Islet of Langerhans (tissue), 1 donor: ENCODE results near the gene TADA2A.

Experiments
- FAIRE-seq: peaks from one replicate; lab custom pipeline; 2011; peaks lifted over from hg19 to GRCh38; lab: Jason Lieb, UNC

Gene TADA2A, protein sequence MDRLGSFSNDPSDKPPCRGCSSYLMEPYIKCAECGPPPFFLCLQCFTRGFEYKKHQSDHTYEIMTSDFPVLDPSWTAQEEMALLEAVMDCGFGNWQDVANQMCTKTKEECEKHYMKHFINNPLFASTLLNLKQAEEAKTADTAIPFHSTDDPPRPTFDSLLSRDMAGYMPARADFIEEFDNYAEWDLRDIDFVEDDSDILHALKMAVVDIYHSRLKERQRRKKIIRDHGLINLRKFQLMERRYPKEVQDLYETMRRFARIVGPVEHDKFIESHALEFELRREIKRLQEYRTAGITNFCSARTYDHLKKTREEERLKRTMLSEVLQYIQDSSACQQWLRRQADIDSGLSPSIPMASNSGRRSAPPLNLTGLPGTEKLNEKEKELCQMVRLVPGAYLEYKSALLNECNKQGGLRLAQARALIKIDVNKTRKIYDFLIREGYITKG

DNA sequence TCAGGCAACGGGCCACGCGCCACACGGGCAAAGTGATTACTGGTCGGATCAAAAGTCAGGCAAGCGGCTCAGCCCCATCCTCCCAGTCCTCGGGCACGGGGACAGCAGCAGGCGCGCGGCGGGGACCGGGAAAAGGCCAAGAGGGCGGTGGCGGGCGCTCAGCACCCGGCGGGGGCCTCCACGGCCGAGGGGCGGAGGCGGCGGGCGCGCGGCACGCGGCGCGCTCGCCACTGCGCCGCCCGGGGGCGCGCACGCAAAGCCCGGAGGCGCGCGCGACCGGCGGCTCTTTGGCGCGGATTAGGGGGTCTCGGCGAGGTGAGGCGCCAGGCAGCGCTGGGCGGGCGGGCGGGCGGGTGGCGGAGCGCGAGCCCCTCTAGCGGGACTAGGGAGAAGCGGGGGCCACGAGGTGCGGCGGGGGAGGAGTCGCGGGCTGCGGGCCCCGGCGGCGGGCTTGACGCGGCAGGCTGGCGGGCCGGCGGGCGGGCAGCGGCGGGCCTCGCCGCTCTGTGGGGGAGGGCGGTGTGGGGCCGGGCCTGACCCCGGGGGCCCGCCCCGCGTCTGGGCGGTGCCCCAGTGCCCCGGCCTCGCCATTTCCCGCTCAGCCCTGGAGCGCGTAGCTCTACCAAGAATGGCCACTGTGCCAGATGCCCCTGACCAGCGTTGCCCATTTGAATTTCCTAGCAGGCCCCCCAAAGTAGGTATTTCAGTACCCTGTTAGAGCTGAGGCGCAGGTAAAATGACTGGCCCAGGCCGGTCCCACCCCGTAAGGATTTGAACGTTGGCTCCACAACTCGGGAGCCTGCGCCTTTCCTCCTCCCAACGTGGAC is at the start of gene TADA2A, which contains the start of gene ACACA:
TSS of gene TADA2A (plus strand) at position 252 of the 827 bp plus-strand sequence. CDS start 4,480 bp downstream, outside the sequence.
TSS of gene ACACA (minus strand) at position 202 of the 827 bp plus-strand sequence. CDS start 537 bp downstream, outside the sequence.
- FAIRE-seq: no peak

DNA sequence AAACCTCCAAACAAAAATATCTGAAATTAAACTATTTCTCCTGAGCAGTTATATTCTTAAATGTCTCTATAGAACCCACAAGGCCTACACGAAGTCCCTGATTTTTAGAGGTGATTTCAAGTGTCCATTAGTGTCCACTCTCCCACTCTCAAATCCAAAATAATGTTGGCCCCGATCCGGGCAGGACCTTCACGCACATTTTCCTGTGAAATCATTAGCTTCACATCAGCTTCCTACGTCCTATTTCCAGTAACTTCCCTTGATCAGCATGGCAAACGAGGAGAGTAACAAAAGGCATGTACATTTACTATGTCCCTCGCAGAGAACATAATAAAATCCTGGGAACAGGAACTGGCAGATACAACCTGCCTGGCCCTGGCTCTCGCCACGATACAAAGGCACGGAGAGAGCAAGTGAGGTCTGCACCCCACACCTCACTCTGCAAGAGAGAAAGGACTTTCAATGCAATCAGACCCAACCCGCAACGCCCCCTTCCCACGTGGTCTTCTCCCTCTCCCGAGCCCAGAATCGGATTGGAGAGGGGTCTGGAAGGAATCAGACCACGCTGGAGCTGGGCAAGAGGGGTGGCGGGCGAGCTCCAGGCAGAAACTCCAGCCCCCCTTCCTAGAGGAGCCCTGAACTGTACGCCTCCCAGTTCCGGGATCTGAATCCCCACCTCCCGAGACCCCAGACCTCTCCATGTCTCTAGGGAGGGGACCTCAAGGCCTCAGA is 48.4 kb upstream of the TADA2A start:
- no peak for FAIRE-seq

DNA sequence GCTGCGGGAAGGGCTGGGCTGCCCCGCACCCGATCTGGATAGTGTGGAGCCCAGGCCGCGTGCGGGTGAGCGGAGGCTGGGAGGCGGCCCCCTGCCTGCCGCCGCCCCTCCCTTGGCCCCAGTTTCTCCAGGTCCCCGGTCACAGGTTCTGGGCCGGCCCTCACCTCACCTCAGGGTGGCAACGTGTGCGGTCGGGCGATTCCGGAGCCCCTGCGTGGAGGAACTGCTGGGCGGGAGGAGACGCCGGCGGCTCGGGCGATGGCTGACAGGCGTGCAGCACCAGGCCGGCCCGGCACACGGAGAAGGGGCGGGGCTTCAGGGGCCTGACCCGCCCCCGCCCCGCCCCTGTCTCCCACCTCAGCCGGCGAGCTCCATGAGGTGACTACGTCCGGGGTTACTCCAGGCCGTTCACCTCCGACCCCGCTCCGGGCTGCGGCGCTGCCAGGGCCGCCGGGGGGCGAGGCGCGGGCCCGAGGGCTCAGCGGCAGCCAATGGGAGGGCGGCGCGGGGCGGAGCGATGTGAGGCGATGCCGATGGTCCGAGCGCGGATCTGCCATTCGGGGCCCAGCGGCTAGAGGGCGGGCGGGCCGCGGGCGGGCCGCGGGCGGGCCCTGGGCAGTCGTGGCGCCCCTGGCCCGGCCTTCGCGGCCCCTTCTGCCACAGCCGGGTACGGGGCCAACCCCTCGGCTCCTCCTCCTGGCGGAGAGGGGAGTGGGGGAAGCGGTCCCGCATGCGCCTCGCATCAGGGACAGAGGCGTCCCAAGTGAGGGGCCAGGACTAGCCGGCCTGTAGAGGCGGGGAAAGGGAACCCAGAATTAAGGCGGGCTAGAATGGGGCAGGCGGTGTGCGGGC is 47.6 kb upstream of the TADA2A start:
- no peak for FAIRE-seq

DNA sequence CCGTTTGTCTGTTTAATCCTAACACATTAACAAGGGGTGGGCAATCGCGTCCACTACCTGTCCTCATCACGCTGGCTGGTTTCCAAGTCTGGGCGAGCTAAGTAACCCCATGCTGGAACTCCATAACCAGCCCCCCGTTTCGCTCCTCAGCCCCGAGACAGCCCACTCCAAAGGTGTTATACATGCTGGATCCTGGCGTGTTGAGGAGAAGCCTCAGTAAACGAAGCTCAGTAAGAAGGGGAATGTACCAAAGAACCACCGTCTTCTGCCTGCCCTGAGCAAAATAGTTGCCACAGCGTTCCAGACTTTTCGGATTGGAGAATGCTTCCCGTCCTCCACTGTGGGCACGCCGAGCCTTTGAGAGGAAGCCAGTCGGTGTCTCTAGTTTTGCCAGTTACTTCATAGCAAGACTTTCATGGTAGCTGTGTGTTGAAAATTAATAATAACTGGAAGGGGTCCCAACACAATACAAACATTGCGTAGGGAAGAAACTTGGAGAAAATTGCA is 47.0 kb upstream of the TADA2A start:
- FAIRE-seq: no peak

DNA sequence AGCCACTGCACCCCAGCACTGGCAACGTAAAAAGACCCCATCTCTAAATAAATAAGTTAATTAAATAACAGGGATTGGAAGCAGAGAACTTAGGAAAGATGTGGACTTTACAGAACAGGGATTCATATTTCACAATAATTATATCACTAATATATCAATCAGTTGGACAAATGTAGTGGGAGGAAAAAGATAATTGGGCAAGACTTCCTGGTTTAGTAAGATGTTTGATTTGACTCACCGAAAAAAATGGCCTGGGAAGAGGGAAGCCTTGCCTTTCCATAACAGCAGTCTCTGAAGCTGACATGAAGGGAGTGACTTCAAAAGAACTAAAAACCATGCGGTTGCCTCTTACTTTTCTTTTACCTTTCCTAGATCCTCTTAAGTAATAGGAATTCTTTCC is 46.1 kb upstream of the TADA2A start:
- no peak for FAIRE-seq

DNA sequence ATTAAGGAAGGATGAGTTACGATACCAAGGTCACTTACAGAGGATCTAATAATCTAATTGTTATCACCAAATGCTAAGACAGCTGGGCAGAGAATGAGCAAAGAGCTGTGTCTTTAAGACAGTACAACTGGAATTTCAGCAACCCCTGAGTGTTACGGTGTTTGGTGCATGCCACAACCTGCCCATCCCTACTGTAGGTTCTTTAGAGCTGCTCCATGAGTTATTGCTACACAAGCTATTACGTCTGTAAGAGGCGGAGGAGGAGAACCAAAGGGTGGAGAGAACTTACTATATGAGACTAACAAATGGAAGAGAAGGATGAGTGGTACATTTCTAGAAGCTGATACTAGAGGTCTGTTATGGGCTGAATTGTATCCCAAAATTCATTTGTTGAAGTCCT is 45.1 kb upstream of the TADA2A start:
- FAIRE-seq: no peak

DNA sequence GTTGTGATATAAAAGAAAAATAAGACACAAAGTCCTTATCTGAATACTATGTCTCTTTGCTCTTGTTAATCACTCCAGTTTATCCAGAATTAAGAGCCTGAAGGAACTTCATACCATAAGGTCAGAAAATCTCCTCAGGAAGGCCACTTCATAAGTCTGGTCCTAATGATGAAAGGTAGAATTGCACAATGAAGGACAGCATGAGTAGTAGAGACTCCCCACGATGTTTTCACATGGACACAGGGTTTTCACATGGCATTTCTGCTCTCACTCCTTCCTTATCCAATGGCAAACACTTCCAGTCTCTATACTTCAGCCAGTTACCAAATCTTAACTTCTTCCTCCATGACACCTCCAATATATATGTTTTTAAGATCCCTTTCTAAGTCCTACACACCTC is 41.1 kb upstream of the TADA2A start:
- no peak for FAIRE-seq

DNA sequence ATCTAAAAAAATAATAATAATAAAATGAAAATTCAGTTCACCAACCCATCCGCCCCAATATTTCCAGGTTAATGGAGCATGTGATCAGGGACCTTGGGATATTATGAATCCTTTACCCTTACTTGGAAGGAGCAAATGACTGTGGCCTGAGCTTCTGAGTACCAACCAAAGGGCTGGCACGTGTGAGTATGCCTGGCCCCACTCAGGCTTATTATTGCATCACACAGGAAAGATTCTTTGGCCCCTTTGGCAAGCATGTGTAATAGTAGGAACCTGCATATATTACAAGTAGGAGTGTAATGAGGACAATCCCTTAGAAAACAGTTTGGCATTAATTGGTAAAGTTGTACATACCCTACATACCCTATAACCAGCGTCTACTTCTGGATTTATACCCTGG is 38.1 kb upstream of the TADA2A start:
- no peak for FAIRE-seq

DNA sequence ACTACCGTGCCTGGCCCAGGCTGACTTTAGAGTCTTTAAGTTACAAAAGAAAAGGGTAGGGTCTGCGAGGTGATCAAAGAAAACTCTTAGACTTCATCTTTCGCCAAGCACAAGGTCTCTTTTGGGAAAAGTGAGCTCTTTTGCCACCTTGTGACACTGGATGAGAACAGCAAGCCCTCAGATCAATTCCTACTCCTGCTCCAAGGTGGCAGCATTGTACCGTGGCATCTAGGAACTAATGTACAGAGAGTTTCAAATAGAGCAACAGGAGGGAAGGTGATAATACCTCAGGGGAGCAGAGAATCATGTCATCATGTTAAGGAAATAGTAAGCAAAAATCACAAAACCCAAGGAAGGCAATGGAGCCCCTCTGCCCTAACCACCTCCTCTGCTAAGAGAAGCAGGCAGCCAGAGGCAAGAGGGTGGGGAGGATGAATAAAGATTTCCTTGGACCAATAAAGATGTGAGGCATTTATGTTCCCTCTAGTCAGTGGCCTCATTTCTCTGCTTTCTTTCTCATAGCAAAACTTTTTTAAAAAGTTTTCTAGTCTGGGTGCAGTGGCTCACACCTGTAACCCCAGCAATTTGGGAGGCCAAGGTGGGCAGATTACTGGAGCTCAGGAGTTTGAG is 33.0 kb upstream of the TADA2A start:
- FAIRE-seq: no peak

DNA sequence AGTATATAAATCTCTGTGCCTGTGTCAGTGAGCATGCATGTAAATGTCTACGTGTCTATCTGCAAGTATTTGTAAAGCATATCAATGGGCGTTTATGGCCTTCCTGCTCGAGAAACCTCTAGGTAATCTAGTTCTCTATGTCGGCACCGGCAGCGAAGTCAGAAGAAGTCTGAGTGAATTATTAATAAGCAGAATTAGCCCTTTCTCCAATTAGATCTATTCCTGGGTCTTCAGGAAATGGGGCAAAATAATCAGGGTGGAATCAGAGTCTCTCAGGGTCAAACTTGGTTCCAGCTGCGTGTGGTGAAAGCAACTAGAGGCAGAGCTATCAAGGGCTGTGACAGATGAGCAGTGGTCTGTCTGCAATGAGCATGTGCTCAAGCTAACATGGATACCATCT is 31.0 kb upstream of the TADA2A start, which contains the start of gene C17orf78:
TSS of gene C17orf78 (plus strand) at position 280 of the 400 bp plus-strand sequence. CDS start at position 388, 108 bp downstream.
- no peak for FAIRE-seq

DNA sequence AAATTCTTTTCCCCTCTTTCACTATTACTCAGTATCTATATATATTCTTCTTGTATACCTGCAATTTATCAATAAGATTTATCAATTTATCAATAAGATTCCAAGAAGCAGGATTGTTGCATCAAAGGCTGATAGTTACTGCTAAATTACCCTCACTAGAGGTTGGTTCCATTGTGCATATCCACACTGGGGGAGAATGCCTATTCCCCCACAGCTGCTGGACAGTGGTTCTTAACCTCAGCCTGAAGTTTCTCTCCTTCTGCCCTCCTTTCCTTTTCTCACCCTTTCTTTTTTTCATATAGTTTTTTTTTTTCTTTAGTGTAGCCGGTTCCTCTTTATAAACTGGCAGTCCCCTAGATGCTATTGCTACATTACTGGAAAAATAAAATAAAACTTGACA is 24.6 kb upstream of the TADA2A start:
- no peak for FAIRE-seq

DNA sequence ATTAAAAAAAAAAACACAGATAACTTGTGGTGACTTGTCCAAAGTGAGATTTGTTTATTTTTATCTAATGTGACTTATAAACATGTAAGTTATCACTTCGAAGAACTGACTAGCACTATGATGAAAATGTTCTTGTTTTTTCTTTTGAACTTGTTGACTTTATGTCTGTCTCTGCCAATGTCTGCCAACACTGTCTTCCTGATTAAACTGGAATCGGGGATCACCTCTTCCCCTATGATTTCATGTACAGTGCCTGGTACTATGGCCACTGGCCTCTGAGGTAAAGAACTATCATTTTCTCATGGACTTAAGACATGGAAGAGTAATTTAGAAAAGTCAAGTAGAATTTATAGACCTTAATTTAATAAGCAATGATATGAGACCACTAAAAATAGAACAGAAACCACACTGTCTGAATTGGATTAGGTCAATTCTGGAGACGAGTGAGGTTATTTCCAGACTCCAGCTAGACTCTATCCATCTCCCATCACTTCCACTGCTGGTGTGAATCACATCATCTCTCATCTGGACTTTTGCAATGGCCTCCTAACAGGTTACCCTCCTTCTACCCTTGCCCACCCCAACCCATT is 22.0 kb upstream of the TADA2A start:
- no peak for FAIRE-seq

DNA sequence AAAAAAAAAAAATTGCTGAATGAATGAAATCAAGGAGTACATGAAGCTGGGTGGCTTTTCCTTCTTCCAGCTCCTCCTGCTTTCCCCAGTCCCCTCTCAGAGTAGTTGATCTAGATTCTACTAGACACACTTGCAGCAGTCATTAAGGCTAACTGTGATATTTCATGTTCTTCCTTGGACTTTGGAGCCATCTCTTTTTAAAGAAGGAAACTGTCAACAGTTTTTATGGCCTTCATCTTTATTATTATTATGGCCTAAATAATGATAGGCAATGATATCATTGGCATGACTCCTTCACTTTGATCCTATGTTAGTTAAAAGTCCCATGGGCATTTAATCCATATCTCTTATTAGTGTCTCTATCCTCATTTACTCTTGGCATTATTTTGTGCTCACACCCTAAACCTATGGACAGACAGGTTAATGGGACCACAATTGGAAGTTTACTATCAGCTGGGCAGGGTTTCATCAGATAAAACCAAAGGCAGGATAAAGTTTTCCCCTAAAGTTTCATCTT is 21.2 kb upstream of the TADA2A start:
- FAIRE-seq: no peak

DNA sequence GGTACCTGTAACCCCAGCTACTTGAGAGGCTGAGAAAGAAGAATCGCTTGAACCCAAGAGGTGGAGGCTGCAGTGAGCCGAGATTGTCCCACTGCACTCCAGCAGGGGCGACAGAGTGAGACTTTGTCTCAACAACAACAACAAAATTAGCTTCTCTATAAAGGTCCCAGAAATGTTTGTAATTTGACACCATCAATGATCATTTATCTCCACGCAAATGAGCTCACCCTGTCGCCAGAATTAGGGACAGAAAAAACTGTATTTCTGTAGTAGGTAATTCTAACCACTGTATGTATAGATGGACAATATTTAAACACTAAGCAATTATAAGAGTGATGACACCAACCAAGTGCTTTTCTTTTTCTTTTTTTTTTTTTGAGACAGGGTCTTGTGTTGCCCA is 20.2 kb upstream of the TADA2A start:
- FAIRE-seq: no peak

DNA sequence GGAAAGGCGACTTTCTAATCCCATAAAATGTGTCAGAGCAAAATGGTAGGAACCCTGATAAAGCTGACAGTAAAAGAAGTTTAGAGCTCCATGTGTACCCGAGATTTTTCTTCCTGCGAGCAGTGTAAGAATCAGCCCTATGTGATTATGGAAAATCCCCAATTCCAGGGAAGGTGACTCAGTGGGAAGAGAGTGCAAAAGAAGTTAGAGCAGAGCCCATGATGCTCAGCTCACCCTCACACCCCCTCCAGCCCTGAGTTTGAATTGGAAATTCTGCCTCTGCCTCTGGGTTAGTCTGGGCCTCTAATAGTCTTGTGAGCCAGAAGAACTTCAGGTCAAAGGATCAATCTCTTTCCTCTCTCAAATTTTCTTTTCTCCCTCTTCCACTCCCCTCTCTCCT is 18.4 kb upstream of the TADA2A start:
- no peak for FAIRE-seq

DNA sequence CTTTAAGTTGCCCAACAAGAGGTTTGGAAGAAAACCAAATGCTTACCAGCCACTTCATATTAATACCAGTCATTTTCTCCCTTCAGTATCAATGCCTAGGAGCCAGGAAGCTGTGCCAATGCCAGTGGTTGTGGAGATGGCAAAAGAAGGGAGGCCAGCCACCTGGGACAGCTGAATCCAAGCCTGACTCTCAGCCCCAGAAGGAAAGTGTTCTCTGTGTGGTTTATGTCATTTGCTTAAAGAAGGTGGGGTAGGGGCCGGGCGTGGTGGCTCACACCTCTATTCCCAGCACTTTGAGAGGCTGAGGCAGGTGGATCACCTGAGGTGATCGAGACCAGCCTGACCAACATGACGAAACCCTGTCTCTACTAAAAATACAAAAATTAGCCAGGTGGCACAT is 17.5 kb upstream of the TADA2A start:
- FAIRE-seq: no peak

DNA sequence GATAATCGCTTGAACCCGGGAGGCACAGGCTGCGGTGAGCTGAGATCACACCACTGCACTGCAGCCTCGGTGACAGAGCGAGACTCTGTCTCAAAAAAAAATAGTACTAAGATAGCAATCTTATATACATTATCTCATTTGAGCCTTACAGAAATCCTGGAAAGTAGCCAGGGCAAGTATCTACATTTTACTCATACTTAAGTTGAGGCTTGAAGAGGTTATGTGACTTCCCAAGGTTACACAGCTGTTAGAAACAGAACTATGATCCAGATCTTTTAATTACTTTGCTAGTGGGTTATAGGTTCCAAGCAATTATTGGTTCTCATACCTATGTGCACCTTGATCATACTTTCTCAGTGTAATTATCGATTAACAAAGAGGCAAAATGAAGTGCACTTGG is 15.5 kb upstream of the TADA2A start:
- FAIRE-seq: no peak

DNA sequence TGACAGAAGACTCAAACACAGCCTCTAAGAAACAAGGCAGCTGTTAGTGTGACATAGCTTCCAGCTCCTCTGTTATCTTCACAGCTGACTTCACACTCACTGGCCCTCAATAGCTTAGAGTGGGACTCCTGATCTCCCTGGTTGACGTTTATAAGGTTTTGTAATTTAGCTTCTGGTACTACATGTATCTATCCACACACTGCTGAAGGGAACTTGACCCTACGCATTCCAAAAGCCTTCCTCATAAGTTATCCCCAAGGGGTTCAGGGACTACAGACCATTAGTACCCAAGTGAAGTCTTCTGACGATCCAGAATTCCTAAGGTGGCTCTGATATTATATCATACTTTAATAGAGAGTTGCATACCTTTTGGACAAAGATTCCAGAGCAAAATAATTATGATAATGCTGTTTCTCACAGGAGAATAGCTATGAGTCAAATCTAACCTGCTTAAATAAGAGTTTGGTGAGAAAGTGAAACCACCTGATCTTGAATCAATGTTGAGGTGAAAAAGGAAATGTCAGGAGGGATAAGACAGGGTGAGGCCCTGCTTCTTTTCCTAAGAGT is 14.6 kb upstream of the TADA2A start:
- no peak for FAIRE-seq

DNA sequence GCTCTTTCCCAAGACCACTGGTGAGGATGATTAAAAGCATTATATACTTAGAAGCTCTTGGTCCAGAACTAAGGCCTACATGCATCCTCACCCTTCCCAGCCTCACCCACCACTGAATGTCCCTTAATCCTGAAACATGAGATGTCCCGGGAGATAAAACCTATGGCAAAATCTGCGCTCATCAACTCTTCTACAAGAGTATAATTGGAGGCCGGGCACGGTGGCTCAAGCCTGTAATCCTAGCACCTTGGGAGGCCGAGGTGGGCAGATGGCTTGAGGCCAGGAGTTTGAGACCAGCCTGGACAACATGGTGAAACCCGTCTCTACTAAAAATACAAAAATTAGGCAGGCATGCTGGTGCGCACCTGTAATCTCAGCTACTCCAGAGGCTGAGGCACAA is 13.3 kb upstream of the TADA2A start:
- FAIRE-seq: no peak

DNA sequence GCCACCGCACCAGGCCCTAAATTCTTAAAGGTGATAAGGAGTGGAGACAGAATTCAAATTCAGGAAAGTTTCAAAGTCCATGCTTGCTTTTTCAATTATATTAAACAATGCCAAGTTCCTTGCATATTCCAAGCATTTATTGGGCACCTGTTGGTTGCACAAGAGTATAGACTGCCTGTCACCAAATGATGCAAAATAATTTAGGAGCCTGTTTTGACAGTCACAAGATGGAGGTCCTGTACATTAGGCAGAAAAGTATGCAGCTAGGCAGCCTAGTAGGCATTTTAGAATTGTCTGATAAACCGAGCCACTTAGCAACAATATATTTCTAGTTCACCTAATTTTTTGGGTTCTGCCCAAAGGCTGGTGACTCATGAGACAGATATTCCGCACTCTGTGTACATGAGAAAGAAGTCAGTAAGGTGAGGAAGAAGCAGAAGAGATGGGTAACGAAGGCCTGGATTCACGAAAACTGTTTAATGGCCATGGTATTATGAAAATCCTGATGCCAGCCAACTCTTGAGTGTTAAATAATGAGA is 7.4 kb upstream of the TADA2A start:
- no peak for FAIRE-seq
